EL (cell line): Measurements from ENCODE around the gene SDK1.

Source experiments
- DNase-seq: peaks from one replicate; pipeline ENCODE4 v3.0.0-alpha.2; 2016

Gene SDK1

GRCh38 chr7:3835109-3835508 lies 534.1 kb downstream of the SDK1 start:
- no peak for DNase-seq

GRCh38 chr7:3836855-3837254 lies 535.8 kb downstream of the SDK1 start:
- no peak for DNase-seq

- DNase-seq: no peak
Measured at GRCh38 chr7:3844540-3845151, 543.6 kb downstream of the SDK1 start.

GRCh38 chr7:3846738-3847137 lies 545.7 kb downstream of the SDK1 start:
- no peak for DNase-seq

GRCh38 chr7:3847336-3847735 lies 546.3 kb downstream of the SDK1 start:
- no peak for DNase-seq

GRCh38 chr7:3859431-3859830 lies 558.4 kb downstream of the SDK1 start:
- no peak for DNase-seq

GRCh38 chr7:3860932-3861331 lies 559.9 kb downstream of the SDK1 start:
- DNase-seq: no peak

GRCh38 chr7:3861386-3861785 lies 560.3 kb downstream of the SDK1 start:
- no peak for DNase-seq

GRCh38 chr7:3861941-3862340 lies 560.9 kb downstream of the SDK1 start:
- no peak for DNase-seq

- no peak for DNase-seq
Measured at GRCh38 chr7:3862774-3863173, 561.7 kb downstream of the SDK1 start.

- DNase-seq: no peak
Measured at GRCh38 chr7:3866277-3866676, 565.2 kb downstream of the SDK1 start.

- DNase-seq: no peak
Measured at GRCh38 chr7:3867863-3868262, 566.8 kb downstream of the SDK1 start.

- DNase-seq: no peak
Measured at GRCh38 chr7:3879355-3880075, 578.5 kb downstream of the SDK1 start.

GRCh38 chr7:3880228-3880987 lies 579.4 kb downstream of the SDK1 start:
- DNase-seq: no peak

GRCh38 chr7:3882782-3883181 lies 581.7 kb downstream of the SDK1 start:
- DNase-seq: no peak

GRCh38 chr7:3884543-3884942 lies 583.5 kb downstream of the SDK1 start:
- no peak for DNase-seq

GRCh38 chr7:3887096-3887690 lies 586.1 kb downstream of the SDK1 start:
- no peak for DNase-seq

GRCh38 chr7:3888096-3888495 lies 587.0 kb downstream of the SDK1 start:
- no peak for DNase-seq

GRCh38 chr7:3892157-3892556 lies 591.1 kb downstream of the SDK1 start:
- no peak for DNase-seq

GRCh38 chr7:3892686-3893085 lies 591.6 kb downstream of the SDK1 start:
- no peak for DNase-seq

GRCh38 chr7:3893151-3893788 lies 592.2 kb downstream of the SDK1 start:
- no peak for DNase-seq

GRCh38 chr7:3893789-3894153 lies 592.7 kb downstream of the SDK1 start:
- DNase-seq: no peak
